ENCODE measurements around the gene IFNA16. TPM values are rescaled to one million over a fixed set of nuclear protein-coding genes. Genes with fewer than 3 reads are reported as not detected.
"Not testable (repeated sequence)": the region's sequence is repeated elsewhere in the genome, so short reads cannot be mapped to it uniquely, and the experiment has no call there.

The IFNA16 gene
- not detected for total RNA-seq

- DNase-seq; H3K9me3 ChIP-seq; H3K27ac ChIP-seq; intact Hi-C loops (cut with DNase I; ENCODE audit: low total_unique reads); H3K36me3 ChIP-seq; H3K4me1 ChIP-seq; in situ Hi-C loops (cut with MboI; ENCODE audit: low pct_ligation_motif_present in 1 of 4, low pct_unique_long_range_greater_than_20kb in 1 of 4, low sequenced_read_pairs in 3 of 4); H3K27me3 ChIP-seq; H3K4me3 ChIP-seq: not testable (repeated sequence)
- 67% methylated on average over 1 of the region's 1 CpG; no CpG with 5 or more reads in 1 of the 2 donors for WGBS, 2 donors (ENCODE audit: low coverage in 1 of 2)
Measured at GRCh38 chr9:21217211-21217610, at the start of gene IFNA16. Gene IFNA16 (minus strand): TSS chr9:21217311. CDS start chr9:21217305, 6 bp downstream.

- 8% methylated on average over 1 of the region's 1 CpG; no CpG with 5 or more reads in 1 of the 2 donors for WGBS, 2 donors (ENCODE audit: low coverage in 1 of 2)
- no peak for DNase-seq
- Histone ChIP-seq H3K9me3 (no peaks in the 10 kb centered on the region), H3K4me1 (no peaks in the 10 kb centered on the region), H3K27me3 (no peaks in the 10 kb centered on the region), H3K4me3 (no peak overlapping the region), H3K27ac (no peak overlapping the region), H3K36me3 (no peaks in the 10 kb centered on the region)
- TF ChIP-seq CTCF (IDR thresholded peaks at IDR 0.05) (no peak), POLR2A (IDR thresholded peaks at IDR 0.05) (no peak), EP300 (IDR thresholded peaks at IDR 0.05; ENCODE audit: low read depth) (no peak), POLR2AphosphoS5 (IDR thresholded peaks at IDR 0.05) (no peak)
- intact Hi-C loops (cut with DNase I; ENCODE audit: low total_unique reads) (no loop called here), in situ Hi-C loops (cut with MboI; ENCODE audit: low pct_ligation_motif_present in 1 of 4, low pct_unique_long_range_greater_than_20kb in 1 of 4, low sequenced_read_pairs in 3 of 4) (no loop called here)
Measured at GRCh38 chr9:21265421-21266189, 48.5 kb upstream of the IFNA16 start.

- intact Hi-C loops (cut with DNase I; ENCODE audit: low total_unique reads): no loop called here
- WGBS, 2 donors (ENCODE audit: low coverage in 1 of 2): 62 to 75% methylated on average over 4 to 5 of the region's 5 CpGs
- Histone ChIP-seq H3K36me3 (no peaks in the 10 kb centered on the region), H3K27ac (no peak overlapping the region), H3K4me3 (no peak overlapping the region), H3K4me1 (peaks cover 0 to 6% (median 0%) of the 10 kb centered on the region in 4 donors), H3K9me3 (no peaks in the 10 kb centered on the region), H3K27me3 (peaks cover 8% of the 10 kb centered on the region)
- no peak for DNase-seq
- no peak for TF ChIP-seq EP300 (IDR thresholded peaks at IDR 0.05; ENCODE audit: low read depth)
- in situ Hi-C loops (cut with MboI; ENCODE audit: low pct_ligation_motif_present in 1 of 4, low pct_unique_long_range_greater_than_20kb in 1 of 4, low sequenced_read_pairs in 3 of 4): no loop called here
Measured at GRCh38 chr9:21255538-21256212, 38.6 kb upstream of the IFNA16 start.

GRCh38 chr9:21252721-21253547 is 35.8 kb upstream of the IFNA16 start:
- intact Hi-C loops (cut with DNase I; ENCODE audit: low total_unique reads) (no loop called here), in situ Hi-C loops (cut with MboI; ENCODE audit: low pct_ligation_motif_present in 1 of 4, low pct_unique_long_range_greater_than_20kb in 1 of 4, low sequenced_read_pairs in 3 of 4) (no loop called here)
- peaks cover 0 to 6% (median 0%) of the 10 kb centered on the region in 4 donors for H3K4me1 ChIP-seq
- 0 to 6% methylated on average over 3 of the region's 3 CpGs for WGBS, 2 donors (ENCODE audit: low coverage in 1 of 2)
- no peak overlapping the region for H3K4me3 ChIP-seq
- TF ChIP-seq POLR2AphosphoS5 (IDR thresholded peaks at IDR 0.05) (no peak), POLR2A (IDR thresholded peaks at IDR 0.05) (no peak), CTCF (IDR thresholded peaks at IDR 0.05) (peak; percentile 19 to 44 (median 36)), EP300 (IDR thresholded peaks at IDR 0.05; ENCODE audit: low read depth) (no peak)
- H3K27ac ChIP-seq: no peak overlapping the region
- H3K9me3 ChIP-seq: no peaks in the 10 kb centered on the region
- no peak for DNase-seq
- H3K27me3 ChIP-seq: peaks cover 8% of the 10 kb centered on the region
- no peaks in the 10 kb centered on the region for H3K36me3 ChIP-seq

GRCh38 chr9:21251638-21252037 is 34.5 kb upstream of the IFNA16 start:
- in situ Hi-C loops (cut with MboI; ENCODE audit: low pct_ligation_motif_present in 1 of 4, low pct_unique_long_range_greater_than_20kb in 1 of 4, low sequenced_read_pairs in 3 of 4): no loop called here
- 44% methylated on average over 4 of the region's 4 CpGs; no CpG with 5 or more reads in 1 of the 2 donors for WGBS, 2 donors (ENCODE audit: low coverage in 1 of 2)
- H3K9me3 ChIP-seq: no peaks in the 10 kb centered on the region
- H3K4me3 ChIP-seq: no peak overlapping the region
- no peak overlapping the region for H3K27ac ChIP-seq
- H3K36me3 ChIP-seq: no peaks in the 10 kb centered on the region
- H3K27me3 ChIP-seq: peaks cover 8% of the 10 kb centered on the region
- intact Hi-C loops (cut with DNase I; ENCODE audit: low total_unique reads): no loop called here
- TF ChIP-seq POLR2AphosphoS5 (IDR thresholded peaks at IDR 0.05) (no peak), CTCF (IDR thresholded peaks at IDR 0.05) (no peak), EP300 (IDR thresholded peaks at IDR 0.05; ENCODE audit: low read depth) (no peak), POLR2A (IDR thresholded peaks at IDR 0.05) (no peak)
- DNase-seq: no peak
- H3K4me1 ChIP-seq: peaks cover 0 to 6% (median 0%) of the 10 kb centered on the region in 4 donors

Measured in transverse colon (tissue), 4 donors.